ENCODE measurements around the gene PREP.

- TF ChIP-seq EZH2 (IDR thresholded peaks at IDR 0.05; ENCODE audit: low read depth, low read length, severe bottlenecking) (no peak), CTCF (IDR thresholded peaks at IDR 0.05; ENCODE audit: control extremely low read depth in 1 of 3, insufficient read depth in 1 of 3, low read depth in 1 of 3, low read length in 3 of 3) (no peak), EP300 (IDR thresholded peaks at IDR 0.05; ENCODE audit: borderline replicate concordance in 1 of 2, low read depth in 2 of 2, low read length in 2 of 2) (no peak), POLR2A (IDR thresholded peaks at IDR 0.05; ENCODE audit: control extremely low read depth in 1 of 2, low read depth in 2 of 2, low read length in 2 of 2) (no peak), YY1 (IDR thresholded peaks at IDR 0.05; ENCODE audit: low read depth, low read length) (no peak), RFX5 (IDR thresholded peaks at IDR 0.05; ENCODE audit: borderline replicate concordance, low read depth, low read length) (no peak), CHD2 (IDR thresholded peaks at IDR 0.05; ENCODE audit: low read length) (no peak), ATF3 (IDR thresholded peaks at IDR 0.05; ENCODE audit: insufficient read depth, low read depth, low read length) (no peak), HDAC2 (IDR thresholded peaks at IDR 0.05; ENCODE audit: borderline replicate concordance in 1 of 2, low read depth in 2 of 2, low read length in 2 of 2) (no peak), FOSL1 (IDR thresholded peaks at IDR 0.05; ENCODE audit: insufficient read depth, low read depth, low read length) (no peak), CTBP2 (IDR thresholded peaks at IDR 0.05; ENCODE audit: borderline replicate concordance, insufficient read depth, insufficient read length, low read length) (no peak)
These were observed 72.5 kb downstream of the PREP start for GRCh38 chr6:105330364-105330763.

All from H1 (cell line).